ENCODE results near the gene TRMT2A. TPM values are rescaled to one million over a fixed set of nuclear protein-coding genes. Genes with fewer than 3 reads are reported as not detected.

Gene TRMT2A
- total RNA-seq, 1 experiment from 2014 or later, result 47.1 TPM

DNA sequence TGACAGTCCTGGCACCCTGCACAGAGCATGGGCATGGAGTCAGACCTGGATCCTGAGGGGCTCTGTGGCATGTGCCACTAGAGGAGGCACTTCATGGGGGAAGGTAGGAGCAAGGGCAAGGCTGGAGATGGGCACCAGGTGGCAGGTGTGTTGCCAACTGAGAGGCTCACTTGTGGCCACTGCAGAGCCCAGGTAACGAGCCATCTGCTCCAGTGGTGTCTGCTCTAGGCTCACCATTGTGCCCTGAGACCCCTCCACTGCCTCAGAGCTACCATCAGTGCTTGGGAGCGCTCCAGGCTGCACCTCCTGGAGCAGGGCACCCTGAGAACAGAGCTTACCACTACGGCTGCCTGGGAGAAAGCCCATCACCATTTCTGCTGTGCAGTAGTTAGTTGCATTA is 13.3 kb upstream of the TRMT2A start:
- DNase-seq (ENCODE audit: unreplicated experiment), result peak; percentile 32
- H3K4me3 Mint-ChIP-seq (ENCODE audit: unreplicated experiment), result peak overlapping the region; percentile 63
- TF ChIP-seq, protein P1, sequence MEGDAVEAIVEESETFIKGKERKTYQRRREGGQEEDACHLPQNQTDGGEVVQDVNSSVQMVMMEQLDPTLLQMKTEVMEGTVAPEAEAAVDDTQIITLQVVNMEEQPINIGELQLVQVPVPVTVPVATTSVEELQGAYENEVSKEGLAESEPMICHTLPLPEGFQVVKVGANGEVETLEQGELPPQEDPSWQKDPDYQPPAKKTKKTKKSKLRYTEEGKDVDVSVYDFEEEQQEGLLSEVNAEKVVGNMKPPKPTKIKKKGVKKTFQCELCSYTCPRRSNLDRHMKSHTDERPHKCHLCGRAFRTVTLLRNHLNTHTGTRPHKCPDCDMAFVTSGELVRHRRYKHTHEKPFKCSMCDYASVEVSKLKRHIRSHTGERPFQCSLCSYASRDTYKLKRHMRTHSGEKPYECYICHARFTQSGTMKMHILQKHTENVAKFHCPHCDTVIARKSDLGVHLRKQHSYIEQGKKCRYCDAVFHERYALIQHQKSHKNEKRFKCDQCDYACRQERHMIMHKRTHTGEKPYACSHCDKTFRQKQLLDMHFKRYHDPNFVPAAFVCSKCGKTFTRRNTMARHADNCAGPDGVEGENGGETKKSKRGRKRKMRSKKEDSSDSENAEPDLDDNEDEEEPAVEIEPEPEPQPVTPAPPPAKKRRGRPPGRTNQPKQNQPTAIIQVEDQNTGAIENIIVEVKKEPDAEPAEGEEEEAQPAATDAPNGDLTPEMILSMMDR (IDR thresholded peaks at IDR 0.05; ENCODE audit: unreplicated experiment), result peak; percentile 14
- CTCF ChIA-PET, result interaction anchor here (0.6 to 1.1 kb wide), 2 partner anchors 27 to 53 kb away, joined by 3 to 4 read pairs; no protein-coding TSS in a partner anchor
- no peaks in the 10 kb centered on the region for H3K9me3 Mint-ChIP-seq (ENCODE audit: unreplicated experiment)
- no TSS peak for BruUV-seq (replicated peaks)
- intact Hi-C loops (cut with micrococcal nuclease), result no loop called here
- no peaks in the 10 kb centered on the region for H3K4me1 Mint-ChIP-seq (ENCODE audit: insufficient read depth, unreplicated experiment)
- POLR2A ChIA-PET, result interaction anchor here (0.6 to 3.0 kb wide), 3 partner anchors 12 to 207 kb away, joined by 3 to 17 read pairs (median 3); partner anchors contain the start of gene TRMT2A
- peaks cover 23% of the 10 kb centered on the region for H3K36me3 Mint-ChIP-seq (ENCODE audit: insufficient read depth, unreplicated experiment)
- H3K27me3 Mint-ChIP-seq (ENCODE audit: insufficient read depth, unreplicated experiment), result no peaks in the 10 kb centered on the region
- no peak overlapping the region for H3K27ac Mint-ChIP-seq (ENCODE audit: low read depth, unreplicated experiment)

DNA sequence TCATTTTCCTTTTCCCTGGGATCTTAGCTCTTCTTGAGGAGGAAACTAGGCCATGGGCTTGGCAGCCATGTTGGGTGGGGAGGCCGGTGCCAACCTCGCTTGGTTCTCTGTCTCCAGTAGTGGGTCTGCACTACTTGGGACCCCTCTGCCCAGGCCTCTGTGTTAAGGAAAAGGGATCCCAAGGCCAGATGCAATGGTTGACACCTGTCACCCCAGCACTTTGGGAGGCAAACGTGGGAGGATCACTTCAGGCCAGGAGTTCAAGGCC is 12.7 kb upstream of the TRMT2A start:
- Mint-ChIP-seq H3K4me3 (ENCODE audit: unreplicated experiment) (no peak overlapping the region), H3K9me3 (ENCODE audit: unreplicated experiment) (no peaks in the 10 kb centered on the region), H3K27me3 (ENCODE audit: insufficient read depth, unreplicated experiment) (no peaks in the 10 kb centered on the region), H3K27ac (ENCODE audit: low read depth, unreplicated experiment) (no peak overlapping the region), H3K4me1 (ENCODE audit: insufficient read depth, unreplicated experiment) (no peaks in the 10 kb centered on the region), H3K36me3 (ENCODE audit: insufficient read depth, unreplicated experiment) (peaks cover 28% of the 10 kb centered on the region)
- intact Hi-C loops (cut with micrococcal nuclease), result no loop called here
- ChIA-PET CTCF (interaction anchor here (0.8 to 1.1 kb wide), 2 partner anchors 28 to 166 kb away, joined by 3 to 4 read pairs; no protein-coding TSS in a partner anchor), POLR2A (interaction anchor here (3.0 kb wide), 1 partner anchor 11 kb away, joined by 17 read pairs; the partner anchor contains the start of gene TRMT2A)
- TF ChIP-seq, protein P1 (IDR thresholded peaks at IDR 0.05; ENCODE audit: unreplicated experiment), result no peak
- BruUV-seq (replicated peaks), result no TSS peak
- DNase-seq (ENCODE audit: unreplicated experiment), result no peak

DNA sequence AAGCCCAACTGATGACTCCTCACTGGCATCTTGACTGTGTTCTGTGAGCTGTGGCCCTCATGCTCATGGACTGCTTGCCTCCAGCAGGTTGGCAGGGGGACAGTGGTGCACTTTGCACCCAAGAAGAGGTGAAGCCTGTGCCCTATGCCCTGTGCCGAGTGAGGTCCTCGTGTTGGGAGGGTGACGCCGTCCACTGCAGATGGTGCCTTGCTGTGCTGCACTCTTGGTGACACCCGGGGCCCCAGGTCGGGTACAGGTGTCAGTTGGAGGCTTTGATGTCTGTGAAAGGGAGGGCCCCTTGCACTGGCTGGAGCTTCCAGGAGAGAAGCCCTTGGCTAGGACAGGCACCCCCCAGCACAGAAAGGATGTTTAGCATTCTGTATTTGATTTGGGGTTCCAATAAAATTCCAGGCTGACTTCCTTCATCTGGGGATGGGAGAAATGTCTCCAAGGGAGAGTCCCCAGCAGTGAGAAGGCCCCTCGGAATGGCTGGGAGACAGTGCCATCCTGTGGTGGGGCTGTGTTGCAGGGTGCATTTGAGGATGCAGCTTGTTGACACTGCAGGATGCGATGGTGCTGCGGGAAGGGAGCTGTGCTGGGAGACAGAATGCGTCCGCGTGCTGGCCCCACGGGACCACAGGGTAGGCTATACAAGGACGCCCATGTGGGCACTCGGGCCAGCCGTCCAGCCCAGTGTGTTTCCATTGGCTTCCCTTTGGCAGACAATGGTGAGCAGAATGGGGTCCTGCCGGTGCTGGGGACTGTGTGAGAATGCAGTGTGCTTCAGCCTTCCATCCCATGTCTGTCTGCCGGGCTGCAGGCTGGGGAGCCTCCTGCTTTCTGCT is 12.1 kb upstream of the TRMT2A start:
- ChIA-PET CTCF (interaction anchor here (0.8 to 1.1 kb wide), 3 partner anchors 28 to 165 kb away, joined by 3 to 4 read pairs (median 3); no protein-coding TSS in a partner anchor), POLR2A (interaction anchor here (3.0 kb wide), 1 partner anchor 10 kb away, joined by 17 read pairs; the partner anchor contains the start of gene TRMT2A)
- Mint-ChIP-seq H3K4me3 (ENCODE audit: unreplicated experiment) (no peak overlapping the region), H3K27me3 (ENCODE audit: insufficient read depth, unreplicated experiment) (no peaks in the 10 kb centered on the region), H3K4me1 (ENCODE audit: insufficient read depth, unreplicated experiment) (no peaks in the 10 kb centered on the region), H3K27ac (ENCODE audit: low read depth, unreplicated experiment) (no peak overlapping the region), H3K36me3 (ENCODE audit: insufficient read depth, unreplicated experiment) (peaks cover 33% of the 10 kb centered on the region), H3K9me3 (ENCODE audit: unreplicated experiment) (no peaks in the 10 kb centered on the region)
- peak; percentile 35 for DNase-seq (ENCODE audit: unreplicated experiment)
- no TSS peak for BruUV-seq (replicated peaks)
- TF ChIP-seq, protein P1 (IDR thresholded peaks at IDR 0.05; ENCODE audit: unreplicated experiment), result no peak
- intact Hi-C loops (cut with micrococcal nuclease), result no loop called here

DNA sequence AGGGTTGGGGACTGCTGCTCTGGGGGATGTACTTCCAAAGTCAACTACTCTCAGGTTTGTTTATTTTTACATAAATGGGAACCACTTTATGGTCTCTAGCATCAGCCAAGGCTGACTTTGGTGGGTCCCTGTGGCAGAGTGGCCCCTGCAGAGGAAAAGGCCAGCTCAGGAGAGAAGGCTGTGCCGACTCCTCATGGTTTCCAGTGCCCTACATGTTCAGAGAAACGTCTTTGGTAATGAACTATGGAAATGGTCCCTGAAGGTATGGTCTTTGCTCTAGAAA is 11.5 kb upstream of the TRMT2A start:
- H3K9me3 Mint-ChIP-seq (ENCODE audit: unreplicated experiment), result no peaks in the 10 kb centered on the region
- TSS peak; percentile 12 for BruUV-seq (replicated peaks)
- H3K4me1 Mint-ChIP-seq (ENCODE audit: insufficient read depth, unreplicated experiment), result no peaks in the 10 kb centered on the region
- no peak overlapping the region for H3K27ac Mint-ChIP-seq (ENCODE audit: low read depth, unreplicated experiment)
- ChIA-PET CTCF (interaction anchor here (1.0 kb wide), 1 partner anchor 156 kb away, joined by 3 read pairs; no protein-coding TSS in a partner anchor), POLR2A (interaction anchor here (3.0 kb wide), 1 partner anchor 10 kb away, joined by 17 read pairs; the partner anchor contains the start of gene TRMT2A)
- intact Hi-C loops (cut with micrococcal nuclease), result no loop called here
- no peaks in the 10 kb centered on the region for H3K27me3 Mint-ChIP-seq (ENCODE audit: insufficient read depth, unreplicated experiment)
- no peak overlapping the region for H3K4me3 Mint-ChIP-seq (ENCODE audit: unreplicated experiment)
- peaks cover 33% of the 10 kb centered on the region for H3K36me3 Mint-ChIP-seq (ENCODE audit: insufficient read depth, unreplicated experiment)
- TF ChIP-seq, protein P1 (IDR thresholded peaks at IDR 0.05; ENCODE audit: unreplicated experiment), result no peak
- DNase-seq (ENCODE audit: unreplicated experiment), result no peak
